Measurements from ENCODE around the gene CMSS1. TPM values are rescaled to one million over a fixed set of nuclear protein-coding genes. Genes with fewer than 3 reads are reported as not detected.
A peak's percentile ranks its signal among the peaks of the same experiment; 100 is the strongest.

Gene CMSS1
- total and polyA plus RNA-seq, 2 of the 13 experiments (the other 11 are each of a cell fraction or from before 2014, with no cell fraction given): 6.4 to 48.7 TPM

DNA sequence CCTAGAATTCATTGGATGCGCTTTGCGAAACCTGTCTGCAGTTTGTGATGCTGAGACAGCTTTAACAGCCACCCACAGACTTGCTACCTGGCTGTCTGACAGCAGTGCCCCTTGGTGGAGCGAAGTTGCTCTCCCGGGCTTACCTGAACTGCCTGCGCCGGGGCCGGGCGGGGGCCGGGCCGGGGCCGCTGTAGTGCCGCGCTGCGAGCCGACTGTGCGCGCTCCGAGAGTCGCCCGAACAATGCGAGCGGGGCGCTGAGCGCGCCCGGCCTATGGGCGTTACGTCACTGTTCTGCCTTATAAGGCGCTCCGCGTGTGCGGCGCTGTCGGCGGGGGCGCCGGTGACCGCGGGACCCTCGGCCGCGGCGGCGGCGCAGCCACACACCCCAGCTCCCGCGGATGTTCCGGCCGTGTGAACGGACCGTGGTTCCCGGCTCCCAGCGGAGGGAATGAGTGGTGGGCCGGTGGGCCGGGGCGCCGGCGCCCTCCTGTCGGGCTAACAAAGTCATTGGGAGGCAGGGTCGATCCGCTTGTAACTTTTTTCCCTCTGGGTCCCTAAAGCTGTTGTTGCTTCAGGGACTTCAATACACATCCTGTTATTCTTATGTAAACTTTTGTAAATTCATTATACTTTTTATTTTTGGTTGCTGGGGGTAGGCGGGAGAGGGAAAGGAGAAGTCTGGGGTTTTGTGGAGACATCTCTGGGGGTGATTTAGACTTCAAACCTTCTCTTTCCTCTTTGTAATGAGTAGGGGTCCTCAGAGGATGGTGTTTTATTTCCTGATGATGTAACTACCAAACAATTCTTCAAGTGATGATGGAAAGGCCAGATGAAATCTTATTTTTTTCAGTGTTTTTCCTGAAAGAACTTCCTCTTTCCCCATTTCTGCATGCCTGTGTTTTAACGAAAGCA is 58.5 kb downstream of the CMSS1 start (continued):
- TF ChIP-seq ETS1 (CRISPR knock-in tag; IDR thresholded peaks at IDR 0.05) (peak; percentile 73; the same call in 1 of the 2 replicates), NKX3-1 (CRISPR knock-in tag; IDR thresholded peaks at IDR 0.05) (peak; percentile 90), ZNF639 (CRISPR knock-in tag; conservative IDR thresholded peaks at IDR 0.05) (0 out of 2 replicates have a peak, but pooled peaks have one; percentile 15), ZNF20 (CRISPR knock-in tag; IDR thresholded peaks at IDR 0.05) (no peak), ZBTB46 (CRISPR knock-in tag; IDR thresholded peaks at IDR 0.05; ENCODE audit: borderline replicate concordance) (no peak), ZNF557 (CRISPR knock-in tag; IDR thresholded peaks at IDR 0.05) (no peak), ARID3A (IDR thresholded peaks at IDR 0.05; ENCODE audit: low read depth, low read length) (0 out of 2 replicates have a peak, but pooled peaks have one; percentile 13), SNAPC2 (CRISPR knock-in tag; IDR thresholded peaks at IDR 0.05) (no peak), NAIF1 (CRISPR knock-in tag; IDR thresholded peaks at IDR 0.05; ENCODE audit: borderline replicate concordance) (peak; percentile 77; the same call in 1 of the 2 replicates), GATA4 (IDR thresholded peaks at IDR 0.05; ENCODE audit: borderline replicate concordance, low read depth) (peak; percentile 29; the same call in 1 of the 2 replicates), RELA (CRISPR knock-in tag; IDR thresholded peaks at IDR 0.05) (no peak), ISL2 (CRISPR knock-in tag; IDR thresholded peaks at IDR 0.05) (peak; percentile 78), TBX2 (CRISPR knock-in tag; IDR thresholded peaks at IDR 0.05; ENCODE audit: borderline replicate concordance) (peak; percentile 94), DNMT3B (CRISPR knock-in tag; conservative IDR thresholded peaks at IDR 0.05) (no peak), GTF3A (CRISPR knock-in tag; conservative IDR thresholded peaks at IDR 0.05) (no peak), ZEB1 (IDR thresholded peaks at IDR 0.05; ENCODE audit: insufficient replicate concordance, low read depth) (peak; percentile 57)
- TF ChIP-seq, protein P1, sequence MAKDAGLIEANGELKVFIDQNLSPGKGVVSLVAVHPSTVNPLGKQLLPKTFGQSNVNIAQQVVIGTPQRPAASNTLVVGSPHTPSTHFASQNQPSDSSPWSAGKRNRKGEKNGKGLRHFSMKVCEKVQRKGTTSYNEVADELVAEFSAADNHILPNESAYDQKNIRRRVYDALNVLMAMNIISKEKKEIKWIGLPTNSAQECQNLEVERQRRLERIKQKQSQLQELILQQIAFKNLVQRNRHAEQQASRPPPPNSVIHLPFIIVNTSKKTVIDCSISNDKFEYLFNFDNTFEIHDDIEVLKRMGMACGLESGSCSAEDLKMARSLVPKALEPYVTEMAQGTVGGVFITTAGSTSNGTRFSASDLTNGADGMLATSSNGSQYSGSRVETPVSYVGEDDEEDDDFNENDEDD (CRISPR knock-in tag; IDR thresholded peaks at IDR 0.05; ENCODE audit: borderline replicate concordance): peak; percentile 70
- TF ChIP-seq, protein P2, sequence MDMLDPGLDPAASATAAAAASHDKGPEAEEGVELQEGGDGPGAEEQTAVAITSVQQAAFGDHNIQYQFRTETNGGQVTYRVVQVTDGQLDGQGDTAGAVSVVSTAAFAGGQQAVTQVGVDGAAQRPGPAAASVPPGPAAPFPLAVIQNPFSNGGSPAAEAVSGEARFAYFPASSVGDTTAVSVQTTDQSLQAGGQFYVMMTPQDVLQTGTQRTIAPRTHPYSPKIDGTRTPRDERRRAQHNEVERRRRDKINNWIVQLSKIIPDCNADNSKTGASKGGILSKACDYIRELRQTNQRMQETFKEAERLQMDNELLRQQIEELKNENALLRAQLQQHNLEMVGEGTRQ (IDR thresholded peaks at IDR 0.05; ENCODE audit: low read depth, low read length): no peak
- TF ChIP-seq, protein P2 (CRISPR knock-in tag; IDR thresholded peaks at IDR 0.05; ENCODE audit: borderline replicate concordance): peak; percentile 90; the same call in 1 of the 2 replicates

Data from HepG2 (cell line).